Pancreas (tissue), 10 donors: ENCODE results near the gene IL15RA. TPM values are rescaled to one million over a fixed set of nuclear protein-coding genes. Genes with fewer than 3 reads are reported as not detected.
A peak's percentile ranks its signal among the peaks of the same experiment; 100 is the strongest.
"Not testable (repeated sequence)": the region's sequence is repeated elsewhere in the genome, so short reads cannot be mapped to it uniquely, and the experiment has no call there.

Experiments
- ATAC-seq, 4 donors: fragments of 200-7000 bp; cut with Tn5 transposase; one replicate each; pipeline versions ENCODE4 v1.8.0 to v1.9.1; 2020; ENCODE audit warnings: mild to moderate bottlenecking in 4 of 4, moderate library complexity in 4 of 4
- DNase-seq, 6 donors: peaks; one replicate each; pipeline ENCODE4 v3.0.0-alpha.2; 2020
- FAIRE-seq: peaks from 2 replicates; lab custom pipeline; 2012; peaks lifted over from hg19 to GRCh38; lab: Jason Lieb, UNC
- H3K27ac ChIP-seq, 4 donors: fragments of 200-600 bp; sonication (generic); 1 replicate in 3 of 4; 2 replicates in 1 of 4; pipeline versions ENCODE4 v1.5.0 to v1.8.0; 2020
- H3K27me3 ChIP-seq, 4 donors: fragments of 200-600 bp; one replicate each; pipeline ENCODE4 v1.8.0; 2021
- H3K36me3 ChIP-seq, 3 donors: fragments of 200-600 bp; sonication (generic) in 1 of 3; one replicate each; pipeline versions ENCODE4 v1.5.0 to v1.8.0; 2020 to 2021
- H3K4me1 ChIP-seq, 3 donors: fragments of 200-600 bp; one replicate each; pipeline ENCODE4 v1.8.0; 2021
- H3K4me3 ChIP-seq, 4 donors: fragments of 200-600 bp; sonication (generic) in 2 of 4; one replicate each; pipeline versions ENCODE4 v1.5.0 to v1.8.0; 2020 to 2021
- H3K9me3 ChIP-seq, 4 donors: fragments of 200-600 bp; one replicate each; pipeline ENCODE4 v1.8.0; 2021
- WGBS, 2 donors: extraction: QIAGEN DNeasy Blood & Tissue Kit; methylation state at CpG; one replicate each; pipeline ENCODE4 v1.1.7; 2013; 5-methylcytosine and 5-hydroxymethylcytosine counted together
- intact Hi-C, 3 donors: fragments of 100-400 bp; cut with DNase I; formaldehyde crosslinking; loops; one replicate each; pipeline versions ENCODE4 v1.11.1 to v1.14.2; 2022
- polyA plus RNA-seq, 2 donors: library from polyadenylated mRNA; stranded (reverse); fragments of 200-250 nt; gene quantifications; one replicate each; pipeline ENCODE4 v1.2.3, GENCODE V29; 2013
- total RNA-seq, 6 donors: library from RNA; stranded (reverse); fragmentation: NEBNext Ultra II Directional in 4 of 6; extraction: Animal tissue kit (Norgen Biotek cat#: 25700) in 4 of 6; gene quantifications; one replicate each; pipeline versions ENCODE4 v1.2.1 to v1.2.4, GENCODE V29; 2021 to 2023
- TF ChIP-seq, protein P1 (sequence below), 4 donors: fragments of 200-600 bp; sonication (generic) in 3 of 4; IDR thresholded peaks; one replicate each; pipeline versions ENCODE4 v1.5.0 to v1.8.0; 2021; ENCODE audit warnings: antibody characterized with exemption in 4 of 4
- donor health status: healthy with polysubstance abuse.
- donor health status: DM: no; HTN: no; CAD: no; lungs with moderate emphysema.
- donor health status: DM: no; HTN: no; CAD: no.
- donor health status: control.
- donor health status: control.
- donor health status: Bipolar disorder and iron deficiency.
- donor health status: DM: yes; HTN: yes; CAD: no.
- donor health status: DM: no; HTN: no; CAD: no.
- donor health status: DM: no; HTN: no; CAD: no.
- donor health status: DM: yes; HTN: yes; CAD: no.

IL15RA gene
- total and polyA plus RNA-seq, 8 donors, result 6.9 to 14.3 (median 11.0) TPM

- Histone ChIP-seq H3K4me3 (no peak overlapping the region), H3K9me3 (no peaks in the 10 kb centered on the region), H3K27me3 (no peaks in the 10 kb centered on the region), H3K36me3 (peaks cover 4 to 82% (median 32%) of the 10 kb centered on the region in 3 donors), H3K4me1 (no peaks in the 10 kb centered on the region), H3K27ac (no peak overlapping the region)
- DNase-seq (no peak), FAIRE-seq (no peak), ATAC-seq (no peak)
- WGBS, 2 donors, result 90 to 91% methylated on average over 14 of the region's 14 CpGs
- intact Hi-C loops, result no loop called here
- TF ChIP-seq, protein P1, sequence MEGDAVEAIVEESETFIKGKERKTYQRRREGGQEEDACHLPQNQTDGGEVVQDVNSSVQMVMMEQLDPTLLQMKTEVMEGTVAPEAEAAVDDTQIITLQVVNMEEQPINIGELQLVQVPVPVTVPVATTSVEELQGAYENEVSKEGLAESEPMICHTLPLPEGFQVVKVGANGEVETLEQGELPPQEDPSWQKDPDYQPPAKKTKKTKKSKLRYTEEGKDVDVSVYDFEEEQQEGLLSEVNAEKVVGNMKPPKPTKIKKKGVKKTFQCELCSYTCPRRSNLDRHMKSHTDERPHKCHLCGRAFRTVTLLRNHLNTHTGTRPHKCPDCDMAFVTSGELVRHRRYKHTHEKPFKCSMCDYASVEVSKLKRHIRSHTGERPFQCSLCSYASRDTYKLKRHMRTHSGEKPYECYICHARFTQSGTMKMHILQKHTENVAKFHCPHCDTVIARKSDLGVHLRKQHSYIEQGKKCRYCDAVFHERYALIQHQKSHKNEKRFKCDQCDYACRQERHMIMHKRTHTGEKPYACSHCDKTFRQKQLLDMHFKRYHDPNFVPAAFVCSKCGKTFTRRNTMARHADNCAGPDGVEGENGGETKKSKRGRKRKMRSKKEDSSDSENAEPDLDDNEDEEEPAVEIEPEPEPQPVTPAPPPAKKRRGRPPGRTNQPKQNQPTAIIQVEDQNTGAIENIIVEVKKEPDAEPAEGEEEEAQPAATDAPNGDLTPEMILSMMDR (IDR thresholded peaks at IDR 0.05), result no peak
Measured at GRCh38 chr10:5915451-5915850, 61.9 kb downstream of the IL15RA start.

DNA sequence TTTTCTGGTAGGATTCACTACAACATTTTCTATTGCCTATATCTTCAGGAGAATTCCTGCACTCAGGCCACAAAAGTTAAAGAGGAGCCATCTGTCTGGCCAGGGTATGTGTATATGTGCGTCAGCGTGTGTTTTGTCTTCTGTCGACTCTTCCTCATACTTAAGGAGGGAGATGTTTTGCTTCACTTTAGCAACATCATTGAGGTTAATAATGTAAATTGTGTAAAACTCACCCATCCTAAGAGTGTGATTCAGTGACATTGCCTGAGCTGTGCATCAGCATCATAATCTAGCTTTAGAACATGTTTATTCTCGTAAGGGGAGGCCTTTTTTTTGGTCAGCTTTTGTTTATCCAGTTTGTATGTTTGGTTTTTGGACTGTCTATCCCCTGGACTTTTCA, 63.6 kb downstream of the IL15RA start:
- no peaks in the 10 kb centered on the region for H3K9me3 ChIP-seq
- no peaks in the 10 kb centered on the region for H3K4me1 ChIP-seq
- no peak overlapping the region for H3K27ac ChIP-seq
- FAIRE-seq, result no peak
- ATAC-seq, result no peak
- DNase-seq, result no peak
- intact Hi-C loops, result no loop called here
- TF ChIP-seq, protein P1 (IDR thresholded peaks at IDR 0.05), result no peak
- H3K36me3 ChIP-seq, result peaks cover 8 to 82% (median 47%) of the 10 kb centered on the region in 3 donors
- WGBS, 2 donors, result 97 to 98% methylated on average over 4 of the region's 4 CpGs
- H3K4me3 ChIP-seq, result no peak overlapping the region
- no peaks in the 10 kb centered on the region for H3K27me3 ChIP-seq

DNA sequence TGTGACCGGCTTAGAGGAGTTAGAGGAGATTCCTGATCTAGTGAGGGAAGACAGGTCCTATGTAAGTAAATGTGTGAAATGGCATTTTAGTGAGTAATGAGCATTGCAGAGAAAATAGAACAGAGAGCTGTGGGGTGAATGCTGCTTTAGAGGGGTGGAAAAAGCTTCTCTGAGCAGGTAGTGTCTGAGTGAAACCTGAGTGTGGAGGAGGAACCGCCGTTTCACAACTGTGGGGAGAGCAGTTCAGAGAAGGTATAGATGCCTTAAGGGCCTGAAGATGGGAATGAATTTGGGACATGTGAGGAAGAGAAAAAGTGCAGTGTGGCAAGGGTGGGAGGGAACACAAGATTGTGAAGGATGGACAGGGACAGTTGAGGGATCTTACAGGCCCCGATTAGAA, 65.7 kb downstream of the IL15RA start:
- no peaks in the 10 kb centered on the region for H3K9me3 ChIP-seq
- H3K36me3 ChIP-seq, result peaks cover 8 to 64% (median 32%) of the 10 kb centered on the region in 3 donors
- WGBS, 2 donors, result 95 to 97% methylated on average over 4 of the region's 4 CpGs
- H3K27ac ChIP-seq, result no peak overlapping the region
- no peak overlapping the region for H3K4me3 ChIP-seq
- DNase-seq (no peak), ATAC-seq (no peak), FAIRE-seq (no peak)
- H3K4me1 ChIP-seq, result no peaks in the 10 kb centered on the region
- intact Hi-C loops, result no loop called here
- H3K27me3 ChIP-seq, result no peaks in the 10 kb centered on the region
- TF ChIP-seq, protein P1 (IDR thresholded peaks at IDR 0.05), result no peak

DNA sequence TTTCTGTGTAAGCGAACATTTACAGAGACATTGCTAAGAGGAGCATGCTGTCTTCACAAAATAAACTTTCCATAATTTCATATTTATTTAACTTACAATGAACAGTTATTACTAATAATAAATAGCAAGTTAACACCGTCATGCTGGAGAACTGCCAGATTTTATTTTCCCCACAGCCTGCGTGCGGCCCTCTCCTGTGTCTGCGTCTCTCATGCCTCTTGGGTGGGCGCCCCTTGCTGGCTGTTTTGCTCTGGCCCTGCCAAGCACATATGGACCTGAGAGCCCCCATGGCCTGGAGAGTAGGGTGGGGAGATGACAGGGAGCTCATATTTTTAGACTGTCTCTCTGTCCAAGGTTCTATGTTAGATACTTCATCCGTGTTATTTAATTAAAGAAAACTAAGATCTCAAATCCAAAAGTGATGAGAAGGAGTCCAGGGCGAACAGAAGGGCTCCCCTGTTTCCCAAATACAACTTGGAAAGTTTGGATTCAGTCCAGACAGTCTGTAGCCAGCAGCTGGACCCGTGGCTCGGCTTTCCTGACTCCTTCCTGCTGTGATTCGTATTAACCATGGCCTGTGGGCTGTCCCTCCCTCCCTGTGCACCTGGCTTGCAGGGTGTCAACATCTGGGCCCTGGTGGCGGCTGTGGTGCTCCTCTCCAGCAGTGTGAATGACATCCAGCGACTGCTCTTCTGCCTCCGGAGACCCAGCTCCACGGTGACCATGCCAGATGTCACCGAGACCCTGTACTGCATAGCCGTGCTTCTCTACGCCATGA, 66.8 kb downstream of the IL15RA start:
- no peak for DNase-seq
- TF ChIP-seq, protein P1 (IDR thresholded peaks at IDR 0.05), result no peak
- Histone ChIP-seq H3K36me3 (peaks cover 8 to 56% (median 32%) of the 10 kb centered on the region in 3 donors), H3K4me3 (no peak overlapping the region), H3K27me3 (no peaks in the 10 kb centered on the region), H3K27ac (no peak overlapping the region), H3K9me3 (no peaks in the 10 kb centered on the region), H3K4me1 (no peaks in the 10 kb centered on the region)
- intact Hi-C loops, result no loop called here
- FAIRE-seq, result no peak
- 85 to 86% methylated on average over 18 of the region's 18 CpGs for WGBS, 2 donors
- peak in 1 of 4 donors; percentile 52 for ATAC-seq

DNA sequence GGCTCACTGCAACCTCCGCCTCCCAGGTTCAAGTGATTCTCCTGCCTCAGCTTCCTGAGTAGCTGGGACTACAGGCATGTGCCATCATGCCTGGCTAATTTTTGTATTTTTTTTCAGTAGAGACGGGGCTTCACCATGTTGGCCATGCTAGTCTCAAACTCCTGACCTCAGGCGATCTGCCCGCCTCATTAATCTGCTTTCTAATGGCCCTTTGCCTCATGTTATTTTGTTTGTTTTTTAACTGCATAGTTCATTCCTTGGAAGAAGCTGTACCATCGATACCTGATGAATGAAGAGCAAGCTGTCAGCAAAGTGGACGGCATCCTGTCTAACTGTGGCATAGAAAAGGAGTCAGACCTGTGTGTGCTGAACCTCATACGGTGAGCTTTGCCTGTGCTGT, 68.7 kb downstream of the IL15RA start:
- peaks cover 8 to 38% (median 32%) of the 10 kb centered on the region in 3 donors for H3K36me3 ChIP-seq
- H3K27me3 ChIP-seq, H3K4me1 ChIP-seq, DNase-seq, ATAC-seq, H3K4me3 ChIP-seq, intact Hi-C loops, H3K27ac ChIP-seq, H3K9me3 ChIP-seq, FAIRE-seq: not testable (repeated sequence)
- 91% methylated on average over 7 of the region's 7 CpGs for WGBS, 2 donors
